Measurements from ENCODE around the gene RNF220. TPM values are rescaled to one million over a fixed set of nuclear protein-coding genes. Genes with fewer than 3 reads are reported as not detected.

RNF220 gene
- total and polyA plus RNA-seq, 11 donors, result 54.2 to 108 (median 62.4) TPM

- H3K27ac ChIP-seq, result no peak overlapping the region
- 19 to 41% (median 31%) methylated on average over 55 to 63 of the region's 63 CpGs for WGBS, 4 donors
These were observed 212.1 kb downstream of the RNF220 start for GRCh38 chr1:44616991-44617702.

GRCh38 chr1:44617703-44618029 is 212.6 kb downstream of the RNF220 start:
- TF ChIP-seq CTCF (IDR thresholded peaks at IDR 0.05) (no peak), POLR2A (IDR thresholded peaks at IDR 0.05) (no peak)
- H3K27ac ChIP-seq, result no peak overlapping the region
- DNase-seq, result no peak
- no peaks in the 10 kb centered on the region for H3K36me3 ChIP-seq
- peak overlapping the region in 4 of 12 donors; percentile 25 to 43 (median 41) for H3K4me3 ChIP-seq
- intact Hi-C loops (cut with DNase I), result no loop called here
- no peaks in the 10 kb centered on the region for H3K9me3 ChIP-seq
- ATAC-seq, result no peak
- 74 to 91% (median 85%) methylated on average over 1 of the region's 1 CpG for WGBS, 4 donors
- H3K4me1 ChIP-seq, result peaks cover 0 to 11% (median 0%) of the 10 kb centered on the region in 12 donors
- peaks cover 0 to 16% (median 0%) of the 10 kb centered on the region in 9 donors for H3K27me3 ChIP-seq

More at GRCh38 chr1:44616991-44617702, 212.1 kb downstream of the RNF220 start:
- ATAC-seq (peak in 2 of 4 donors; percentile 20 to 54), DNase-seq (no peak)
- intact Hi-C loops (cut with DNase I), result no loop called here
- peak overlapping the region in 11 of 12 donors; percentile 16 to 49 (median 41) for H3K4me3 ChIP-seq
- no peaks in the 10 kb centered on the region for H3K9me3 ChIP-seq
- H3K4me1 ChIP-seq, result peaks cover 0 to 11% (median 0%) of the 10 kb centered on the region in 12 donors
- TF ChIP-seq CTCF (IDR thresholded peaks at IDR 0.05) (no peak), POLR2A (IDR thresholded peaks at IDR 0.05) (no peak)
- H3K36me3 ChIP-seq, result no peaks in the 10 kb centered on the region
- peaks cover 0 to 16% (median 0%) of the 10 kb centered on the region in 9 donors for H3K27me3 ChIP-seq

- H3K4me3 ChIP-seq, result no peak overlapping the region
These were observed 214.3 kb downstream of the RNF220 start for GRCh38 chr1:44619261-44619900.

More at GRCh38 chr1:44619261-44619900, 214.3 kb downstream of the RNF220 start:
- intact Hi-C loops (cut with DNase I), result no loop called here
- no peak for DNase-seq
- no peak overlapping the region for H3K27ac ChIP-seq
- TF ChIP-seq POLR2A (IDR thresholded peaks at IDR 0.05) (no peak), CTCF (IDR thresholded peaks at IDR 0.05) (no peak)
- no peak for ATAC-seq
- WGBS, 4 donors, result 64 to 74% (median 68%) methylated on average over 12 of the region's 12 CpGs
- no peaks in the 10 kb centered on the region for H3K9me3 ChIP-seq
- H3K4me1 ChIP-seq, result peaks cover 0 to 11% (median 0%) of the 10 kb centered on the region in 12 donors
- peaks cover 0 to 16% (median 0%) of the 10 kb centered on the region in 9 donors for H3K27me3 ChIP-seq
- no peaks in the 10 kb centered on the region for H3K36me3 ChIP-seq

Measured in heart left ventricle (tissue), 16 donors.